ENCODE data around the gene RALGPS2. TPM values are rescaled to one million over a fixed set of nuclear protein-coding genes. Genes with fewer than 3 reads are reported as not detected.

RALGPS2 gene
- total RNA-seq, 2 experiments from 2014 or later, result 91.6 to 102 TPM

GRCh38 chr1:178797590-178797989 lies 72.5 kb downstream of the RALGPS2 start:
- H3K27ac ChIP-seq (ENCODE audit: low read depth, low read length, poor library complexity, severe bottlenecking), result no peak overlapping the region
- no TSS peak for BruUV-seq (replicated peaks)

GRCh38 chr1:178798232-178798861 lies 73.3 kb downstream of the RALGPS2 start:
- DNase-seq (ENCODE audit: low spot score), result no peak
- Histone ChIP-seq H3K36me3 (ENCODE audit: insufficient read depth, low read length) (peaks cover 92% of the 10 kb centered on the region), H3K4me1 (ENCODE audit: insufficient read depth, low read length, poor library complexity, severe bottlenecking) (peaks cover 28% of the 10 kb centered on the region), H4K20me1 (ENCODE audit: insufficient read depth, low read length) (no peaks in the 10 kb centered on the region), H3K4me2 (ENCODE audit: low read length) (no peak overlapping the region), H3K79me2 (ENCODE audit: insufficient read depth, low read depth, low read length) (peaks cover 36% of the 10 kb centered on the region), H3K4me3 (ENCODE audit: low read depth, low read length, poor library complexity, severe bottlenecking) (no peak overlapping the region), H2AFZ (ENCODE audit: low read length) (no peak overlapping the region), H3K9me2 (ENCODE audit: insufficient read depth, low read length) (no peaks in the 10 kb centered on the region), H3K27ac (ENCODE audit: low read depth, low read length, poor library complexity, severe bottlenecking) (no peak overlapping the region), H3K9me3 (ENCODE audit: low read length) (peaks cover 23% of the 10 kb centered on the region; the same call in 1 of the 2 replicates)
- intact Hi-C loops (cut with micrococcal nuclease; ENCODE audit: unreplicated experiment), result no loop called here
- ChIA-PET CTCF (ENCODE audit: unreplicated experiment) (no interaction called here), POLR2A (interaction anchor here (0.6 to 0.9 kb wide), 3 partner anchors 14 to 71 kb away, joined by 3 to 7 read pairs (median 6); no protein-coding TSS in a partner anchor)
- BruUV-seq (replicated peaks), result TSS peak; percentile 5
- TF ChIP-seq, protein P1, sequence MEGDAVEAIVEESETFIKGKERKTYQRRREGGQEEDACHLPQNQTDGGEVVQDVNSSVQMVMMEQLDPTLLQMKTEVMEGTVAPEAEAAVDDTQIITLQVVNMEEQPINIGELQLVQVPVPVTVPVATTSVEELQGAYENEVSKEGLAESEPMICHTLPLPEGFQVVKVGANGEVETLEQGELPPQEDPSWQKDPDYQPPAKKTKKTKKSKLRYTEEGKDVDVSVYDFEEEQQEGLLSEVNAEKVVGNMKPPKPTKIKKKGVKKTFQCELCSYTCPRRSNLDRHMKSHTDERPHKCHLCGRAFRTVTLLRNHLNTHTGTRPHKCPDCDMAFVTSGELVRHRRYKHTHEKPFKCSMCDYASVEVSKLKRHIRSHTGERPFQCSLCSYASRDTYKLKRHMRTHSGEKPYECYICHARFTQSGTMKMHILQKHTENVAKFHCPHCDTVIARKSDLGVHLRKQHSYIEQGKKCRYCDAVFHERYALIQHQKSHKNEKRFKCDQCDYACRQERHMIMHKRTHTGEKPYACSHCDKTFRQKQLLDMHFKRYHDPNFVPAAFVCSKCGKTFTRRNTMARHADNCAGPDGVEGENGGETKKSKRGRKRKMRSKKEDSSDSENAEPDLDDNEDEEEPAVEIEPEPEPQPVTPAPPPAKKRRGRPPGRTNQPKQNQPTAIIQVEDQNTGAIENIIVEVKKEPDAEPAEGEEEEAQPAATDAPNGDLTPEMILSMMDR (conservative IDR thresholded peaks at IDR 0.05; ENCODE audit: low read length), result no peak
- no peak for TF ChIP-seq EZH2phosphoT487 (IDR thresholded peaks at IDR 0.05; ENCODE audit: borderline replicate concordance, low read depth, low read length)

More at GRCh38 chr1:178797590-178797989, 72.5 kb downstream of the RALGPS2 start:
- no peaks in the 10 kb centered on the region for H4K20me1 ChIP-seq (ENCODE audit: insufficient read depth, low read length)
- peaks cover 92% of the 10 kb centered on the region for H3K36me3 ChIP-seq (ENCODE audit: insufficient read depth, low read length)
- no peaks in the 10 kb centered on the region for H3K9me2 ChIP-seq (ENCODE audit: insufficient read depth, low read length)
- peaks cover 37% of the 10 kb centered on the region for H3K79me2 ChIP-seq (ENCODE audit: insufficient read depth, low read depth, low read length)
- intact Hi-C loops (cut with micrococcal nuclease; ENCODE audit: unreplicated experiment), result no loop called here
- POLR2A ChIA-PET, result interaction anchor here (0.7 to 1.1 kb wide), 5 partner anchors 13 to 70 kb away, joined by 3 to 6 read pairs (median 3); no protein-coding TSS in a partner anchor
- CTCF ChIA-PET (ENCODE audit: unreplicated experiment), result no interaction called here
- peaks cover 28% of the 10 kb centered on the region for H3K4me1 ChIP-seq (ENCODE audit: insufficient read depth, low read length, poor library complexity, severe bottlenecking)
- TF ChIP-seq, protein P1 (conservative IDR thresholded peaks at IDR 0.05; ENCODE audit: low read length), result no peak
- no peak for TF ChIP-seq EZH2phosphoT487 (IDR thresholded peaks at IDR 0.05; ENCODE audit: borderline replicate concordance, low read depth, low read length)
- H3K4me2 ChIP-seq (ENCODE audit: low read length), result no peak overlapping the region
- no peak overlapping the region for H3K4me3 ChIP-seq (ENCODE audit: low read depth, low read length, poor library complexity, severe bottlenecking)
- peaks cover 23% of the 10 kb centered on the region; the same call in 1 of the 2 replicates for H3K9me3 ChIP-seq (ENCODE audit: low read length)
- no peak for DNase-seq (ENCODE audit: low spot score)
- no peak overlapping the region for H2AFZ ChIP-seq (ENCODE audit: low read length)

- Histone ChIP-seq H3K9me2 (ENCODE audit: insufficient read depth, low read length) (no peaks in the 10 kb centered on the region), H3K27ac (ENCODE audit: low read depth, low read length, poor library complexity, severe bottlenecking) (no peak overlapping the region), H3K9me3 (ENCODE audit: low read length) (peaks cover 18% of the 10 kb centered on the region; the same call in 1 of the 2 replicates), H4K20me1 (ENCODE audit: insufficient read depth, low read length) (no peaks in the 10 kb centered on the region), H3K79me2 (ENCODE audit: insufficient read depth, low read depth, low read length) (peaks cover 44% of the 10 kb centered on the region), H3K4me3 (ENCODE audit: low read depth, low read length, poor library complexity, severe bottlenecking) (no peak overlapping the region), H3K4me2 (ENCODE audit: low read length) (no peak overlapping the region), H2AFZ (ENCODE audit: low read length) (no peak overlapping the region), H3K36me3 (ENCODE audit: insufficient read depth, low read length) (peaks cover 74% of the 10 kb centered on the region), H3K4me1 (ENCODE audit: insufficient read depth, low read length, poor library complexity, severe bottlenecking) (no peaks in the 10 kb centered on the region)
- intact Hi-C loops (cut with micrococcal nuclease; ENCODE audit: unreplicated experiment), result no loop called here
- BruUV-seq (replicated peaks), result no TSS peak
- no peak for DNase-seq (ENCODE audit: low spot score)
- TF ChIP-seq, protein P1 (conservative IDR thresholded peaks at IDR 0.05; ENCODE audit: low read length), result no peak
- TF ChIP-seq EZH2phosphoT487 (IDR thresholded peaks at IDR 0.05; ENCODE audit: borderline replicate concordance, low read depth, low read length), result no peak
- ChIA-PET CTCF (ENCODE audit: unreplicated experiment) (no interaction called here), POLR2A (no interaction called here)
Observed at GRCh38 chr1:178802873-178803272, 77.8 kb downstream of the RALGPS2 start.
